Left ventricle myocardium inferior (tissue), 1 donor: Measurements from ENCODE around the gene GDF9. TPM values are rescaled to one million over a fixed set of nuclear protein-coding genes. Genes with fewer than 3 reads are reported as not detected.

Source experiments
- DNase-seq: peaks from one replicate; pipeline ENCODE4 v3.0.0-alpha.2; 2020
- H3K27ac ChIP-seq: fragments of 200-600 bp; replicated peaks from 2 replicates; pipeline ENCODE4 v1.8.0; 2021
- H3K27me3 ChIP-seq: fragments of 200-600 bp; 2 replicates; pipeline ENCODE4 v1.8.0; 2021; ENCODE audit warnings: low read depth
- H3K36me3 ChIP-seq: fragments of 200-600 bp; 2 replicates; pipeline ENCODE4 v1.8.0; 2021
- H3K4me1 ChIP-seq: fragments of 200-600 bp; 2 replicates; pipeline ENCODE4 v1.8.0; 2021
- H3K4me3 ChIP-seq: fragments of 200-600 bp; 2 replicates; pipeline ENCODE4 v1.8.0; 2021; ENCODE audit warnings: mild to moderate bottlenecking, moderate library complexity
- H3K9me3 ChIP-seq: fragments of 200-600 bp; replicated peaks from 2 replicates; pipeline ENCODE4 v1.8.0; 2021
- CTCF ChIP-seq: fragments of 200-600 bp; IDR thresholded peaks from 2 replicates; pipeline ENCODE4 v1.8.0; 2021; ENCODE audit warnings: antibody characterized with exemption, mild to moderate bottlenecking, borderline replicate concordance
- intact Hi-C: fragments of 100-400 bp; cut with micrococcal nuclease; formaldehyde crosslinking; loops from one replicate; pipeline ENCODE4 v1.11.0; 2022
- total RNA-seq: library from RNA; stranded (reverse); fragmentation: NEBNext Ultra II Directional; extraction: Animal tissue kit (Norgen Biotek cat#: 25700); gene quantifications from one replicate; pipeline ENCODE4 v1.2.1, GENCODE V29; 2021
- donor health status: DM: no; HTN: yes; CAD: no; lungs with severe emphysema.

The GDF9 gene
- total RNA-seq, 1 donor from 2014 or later, result 0.52 TPM

- Histone ChIP-seq H3K4me3 (no peak overlapping the region), H3K36me3 (no peaks in the 10 kb centered on the region), H3K4me1 (peaks cover 14% of the 10 kb centered on the region), H3K27me3 (no peaks in the 10 kb centered on the region), H3K27ac (no peak overlapping the region), H3K9me3 (no peaks in the 10 kb centered on the region)
- no peak for TF ChIP-seq CTCF
- intact Hi-C loops, result no loop called here
- DNase-seq, result no peak
Measured at GRCh38 chr5:132841305-132841704, 25.0 kb downstream of the GDF9 start.

GRCh38 chr5:132840896-132841295, 25.4 kb downstream of the GDF9 start:
- H3K4me3 ChIP-seq, result no peak overlapping the region
- H3K27ac ChIP-seq, result peak overlapping the region; percentile 60
- H3K4me1 ChIP-seq, result peaks cover 14% of the 10 kb centered on the region
- no peak for TF ChIP-seq CTCF
- DNase-seq, result no peak
- intact Hi-C loops, result no loop called here
- H3K9me3 ChIP-seq, result no peaks in the 10 kb centered on the region
- no peaks in the 10 kb centered on the region for H3K36me3 ChIP-seq
- no peaks in the 10 kb centered on the region for H3K27me3 ChIP-seq

- intact Hi-C loops, result no loop called here
Measured at GRCh38 chr5:132840313-132840712, 26.0 kb downstream of the GDF9 start.

GRCh38 chr5:132839426-132840301, 26.6 kb downstream of the GDF9 start:
- peaks cover 14% of the 10 kb centered on the region for H3K4me1 ChIP-seq
- intact Hi-C loops, result no loop called here
- peak overlapping the region; percentile 60 for H3K27ac ChIP-seq
- H3K4me3 ChIP-seq, result no peak overlapping the region
- DNase-seq, result no peak
- H3K27me3 ChIP-seq, result no peaks in the 10 kb centered on the region
- H3K36me3 ChIP-seq, result no peaks in the 10 kb centered on the region
- TF ChIP-seq CTCF, result no peak
- H3K9me3 ChIP-seq, result no peaks in the 10 kb centered on the region

More at GRCh38 chr5:132840313-132840712, 26.0 kb downstream of the GDF9 start:
- DNase-seq, result no peak
- H3K27ac ChIP-seq, result peak overlapping the region; percentile 60
- peaks cover 14% of the 10 kb centered on the region for H3K4me1 ChIP-seq
- no peak overlapping the region for H3K4me3 ChIP-seq
- H3K27me3 ChIP-seq, result no peaks in the 10 kb centered on the region
- H3K36me3 ChIP-seq, result no peaks in the 10 kb centered on the region
- TF ChIP-seq CTCF, result no peak
- no peaks in the 10 kb centered on the region for H3K9me3 ChIP-seq

- Histone ChIP-seq H3K27me3 (no peaks in the 10 kb centered on the region), H3K9me3 (no peaks in the 10 kb centered on the region), H3K4me1 (peaks cover 14% of the 10 kb centered on the region), H3K27ac (peak overlapping the region; percentile 60), H3K36me3 (no peaks in the 10 kb centered on the region), H3K4me3 (no peak overlapping the region)
- TF ChIP-seq CTCF, result no peak
- intact Hi-C loops, result no loop called here
- DNase-seq, result no peak
Measured at GRCh38 chr5:132838516-132839282, 27.6 kb downstream of the GDF9 start.
